Measurements from ENCODE around the gene MAPK8IP3.

DNA sequence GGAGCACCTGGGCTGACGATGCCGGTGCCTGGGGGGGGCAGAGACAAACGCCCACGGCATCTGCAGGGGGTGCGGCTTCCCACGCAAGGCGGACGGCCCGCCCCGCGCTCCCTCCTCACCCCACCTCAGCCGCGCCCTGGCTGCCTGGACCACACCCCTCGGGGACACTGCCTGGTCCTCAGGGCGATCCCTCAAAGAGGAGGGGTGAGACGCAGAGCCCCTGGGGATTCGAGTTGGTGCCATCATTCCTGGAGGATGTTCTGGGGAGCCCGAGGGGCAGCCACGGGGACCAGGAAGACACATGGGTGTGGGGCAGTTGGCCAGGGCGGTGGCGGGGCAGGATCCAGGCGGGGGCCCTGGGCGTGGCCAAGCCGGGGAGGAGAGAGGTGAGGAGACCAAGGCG, 83.6 kb downstream of the MAPK8IP3 start:
- TF ChIP-seq RAD21 (IDR thresholded peaks at IDR 0.05; ENCODE audit: low read depth) (no peak), TAF1 (IDR thresholded peaks at IDR 0.05; ENCODE audit: low read depth) (no peak)
- TF ChIP-seq, protein P1, sequence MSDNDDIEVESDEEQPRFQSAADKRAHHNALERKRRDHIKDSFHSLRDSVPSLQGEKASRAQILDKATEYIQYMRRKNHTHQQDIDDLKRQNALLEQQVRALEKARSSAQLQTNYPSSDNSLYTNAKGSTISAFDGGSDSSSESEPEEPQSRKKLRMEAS (IDR thresholded peaks at IDR 0.05), result no peak
